HG03469 (cell line): ENCODE data around the gene PDE4D.

Source experiments
- ATAC-seq: cut with Tn5 transposase; IDR thresholded peaks from one replicate; pipeline ENCODE4 v1.9.1; 2021; ENCODE audit warnings: mild to moderate bottlenecking, moderate library complexity, moderate number of reproducible peaks; ENCODE audit not compliant: unreplicated experiment

PDE4D gene

GRCh38 chr5:59532979-59533729, 360.4 kb downstream of the PDE4D start:
- no peak for ATAC-seq

GRCh38 chr5:59529239-59529638, 364.3 kb downstream of the PDE4D start:
- ATAC-seq, result no peak

- no peak for ATAC-seq
Observed at GRCh38 chr5:59528202-59528862, 365.2 kb downstream of the PDE4D start.

GRCh38 chr5:59525957-59526356, 367.6 kb downstream of the PDE4D start:
- ATAC-seq, result no peak

GRCh38 chr5:59525311-59525710, 368.2 kb downstream of the PDE4D start:
- ATAC-seq, result no peak

- no peak for ATAC-seq
Observed at GRCh38 chr5:59522201-59522831, 371.2 kb downstream of the PDE4D start.

GRCh38 chr5:59521476-59521875, 372.1 kb downstream of the PDE4D start:
- no peak for ATAC-seq

- ATAC-seq, result no peak
Observed at GRCh38 chr5:59519338-59519737, 374.2 kb downstream of the PDE4D start.

- ATAC-seq, result no peak
Observed at GRCh38 chr5:59517926-59518585, 375.5 kb downstream of the PDE4D start.

- no peak for ATAC-seq
Observed at GRCh38 chr5:59516161-59516560, 377.4 kb downstream of the PDE4D start.

GRCh38 chr5:59506285-59506877, 387.1 kb downstream of the PDE4D start:
- no peak for ATAC-seq

GRCh38 chr5:59504043-59504442, 389.5 kb downstream of the PDE4D start:
- ATAC-seq, result no peak

GRCh38 chr5:59503220-59503619, 390.3 kb downstream of the PDE4D start:
- no peak for ATAC-seq

GRCh38 chr5:59501316-59501715, 392.2 kb downstream of the PDE4D start:
- ATAC-seq, result no peak

- ATAC-seq, result no peak
Observed at GRCh38 chr5:59500014-59500413, 393.5 kb downstream of the PDE4D start.

GRCh38 chr5:59497207-59497606, 396.3 kb downstream of the PDE4D start:
- no peak for ATAC-seq

GRCh38 chr5:59496524-59497134, 396.9 kb downstream of the PDE4D start:
- peak; percentile 72 for ATAC-seq

- no peak for ATAC-seq
Observed at GRCh38 chr5:59491945-59492344, 401.6 kb downstream of the PDE4D start.

- ATAC-seq, result no peak
Observed at GRCh38 chr5:59489551-59489950, 404.0 kb downstream of the PDE4D start.
